ENCODE results near the gene AUP1. TPM values are rescaled to one million over a fixed set of nuclear protein-coding genes. Genes with fewer than 3 reads are reported as not detected.

AUP1 gene
- total RNA-seq, 1 experiment from 2014 or later, result 143 TPM

DNA sequence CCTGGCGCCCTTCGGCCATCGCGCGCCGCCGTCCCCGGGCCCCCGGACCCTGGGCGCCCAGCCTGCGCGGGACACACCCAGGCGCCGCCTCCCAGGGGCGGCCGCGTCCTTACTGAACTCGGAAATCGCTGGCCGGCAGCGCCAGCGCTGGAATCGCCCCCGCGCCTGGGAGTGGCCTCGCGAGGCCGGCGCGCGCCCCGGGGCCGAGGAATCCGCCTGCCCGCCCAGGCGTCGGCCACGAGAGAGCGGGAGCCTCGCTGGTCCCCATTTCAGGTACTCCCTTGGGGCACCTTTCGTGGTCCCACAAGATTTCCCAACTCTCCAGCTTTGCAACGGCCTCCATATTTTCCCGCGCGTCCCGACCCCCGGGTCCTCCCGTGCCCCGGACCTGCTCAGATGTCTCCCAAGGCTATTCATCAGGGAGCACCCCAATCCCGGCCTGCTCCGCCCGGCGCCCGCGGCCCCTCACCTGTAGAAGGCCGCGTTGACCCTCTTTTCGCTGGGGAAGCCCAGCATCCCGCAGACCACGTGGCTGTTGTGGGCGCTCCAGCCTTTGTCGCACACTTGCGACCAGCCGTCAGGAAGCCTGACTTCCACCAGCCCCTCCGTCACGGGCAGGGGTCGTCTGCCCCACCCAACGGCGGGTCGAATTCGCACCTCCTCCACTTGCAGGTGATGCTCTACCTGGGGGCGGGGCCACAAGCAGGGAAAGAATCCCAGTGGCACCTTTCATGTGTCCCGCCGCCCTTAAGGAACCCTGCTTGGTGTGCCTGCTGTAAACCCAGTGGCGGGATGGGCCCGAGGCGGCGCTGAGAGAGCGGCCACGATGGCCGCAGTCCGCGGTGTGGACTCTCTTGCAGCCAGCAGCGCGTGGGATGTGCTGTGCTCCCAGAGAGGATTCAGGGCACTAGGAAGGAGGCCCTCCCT is 19.7 kb upstream of the AUP1 start:
- H3K27me3 ChIP-seq, result no peaks in the 10 kb centered on the region
- peak overlapping the region; percentile 64 for H3K4me3 ChIP-seq
- H3K9me3 ChIP-seq, result no peaks in the 10 kb centered on the region
- DNase-seq, result peak; percentile 83
- peaks cover 13% of the 10 kb centered on the region for H3K36me3 ChIP-seq

DNA sequence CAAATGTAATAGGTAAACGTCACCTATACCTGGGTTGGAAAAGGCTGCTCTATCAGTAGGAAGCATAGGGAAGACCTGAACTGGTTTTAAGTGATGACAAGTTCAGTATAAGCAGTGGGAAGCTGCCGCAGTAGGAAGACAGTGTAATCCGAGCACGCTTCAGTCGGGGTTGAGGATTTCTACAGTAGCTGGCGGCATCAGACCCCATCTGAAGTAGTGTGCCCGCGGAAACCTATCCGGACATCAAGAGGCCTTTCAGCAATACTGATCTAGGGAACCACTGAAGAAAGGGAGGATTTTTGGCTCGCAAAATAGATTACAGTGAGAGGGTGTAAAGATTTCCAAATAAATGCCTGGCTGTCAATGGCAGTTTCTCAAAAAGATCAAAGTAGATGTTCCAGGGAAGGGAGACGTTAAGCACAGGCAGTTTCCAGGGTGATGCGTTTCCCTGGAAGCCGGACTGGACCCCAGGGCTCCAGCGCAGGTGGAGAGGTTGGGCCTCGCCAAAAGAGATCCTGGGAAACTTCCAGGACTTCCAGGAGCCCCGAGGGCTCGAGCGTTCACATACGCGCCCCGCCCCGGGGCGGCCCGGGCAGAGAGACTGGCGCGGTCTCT is 18.9 kb upstream of the AUP1 start:
- no peaks in the 10 kb centered on the region for H3K27me3 ChIP-seq
- H3K36me3 ChIP-seq, result peaks cover 13% of the 10 kb centered on the region
- peak overlapping the region; percentile 64 for H3K4me3 ChIP-seq
- no peaks in the 10 kb centered on the region for H3K9me3 ChIP-seq
- DNase-seq, result no peak

DNA sequence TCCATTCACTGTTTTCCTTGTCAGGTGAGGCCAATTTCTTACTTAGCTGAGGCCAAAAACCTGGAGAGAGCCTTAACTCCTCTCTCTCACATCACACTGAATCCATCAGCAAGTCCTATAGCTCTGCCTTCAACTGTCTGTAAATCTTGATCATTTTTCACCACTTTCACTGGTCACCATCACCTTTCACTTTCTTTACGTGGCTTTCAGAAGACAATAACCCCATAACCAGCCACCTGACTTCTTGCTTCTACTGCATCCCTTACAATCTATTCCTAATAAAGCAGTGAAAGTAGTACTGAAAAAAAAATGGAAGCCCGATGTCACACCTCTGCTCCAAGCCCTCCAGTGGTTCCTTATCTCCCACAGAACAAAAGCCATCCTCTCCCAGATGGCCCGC is 16.5 kb upstream of the AUP1 start:
- Histone ChIP-seq H3K9me3 (no peaks in the 10 kb centered on the region), H3K27me3 (no peaks in the 10 kb centered on the region), H3K36me3 (peaks cover 8% of the 10 kb centered on the region; the same call in 1 of the 2 replicates), H3K4me3 (no peak overlapping the region)
- DNase-seq, result no peak

DNA sequence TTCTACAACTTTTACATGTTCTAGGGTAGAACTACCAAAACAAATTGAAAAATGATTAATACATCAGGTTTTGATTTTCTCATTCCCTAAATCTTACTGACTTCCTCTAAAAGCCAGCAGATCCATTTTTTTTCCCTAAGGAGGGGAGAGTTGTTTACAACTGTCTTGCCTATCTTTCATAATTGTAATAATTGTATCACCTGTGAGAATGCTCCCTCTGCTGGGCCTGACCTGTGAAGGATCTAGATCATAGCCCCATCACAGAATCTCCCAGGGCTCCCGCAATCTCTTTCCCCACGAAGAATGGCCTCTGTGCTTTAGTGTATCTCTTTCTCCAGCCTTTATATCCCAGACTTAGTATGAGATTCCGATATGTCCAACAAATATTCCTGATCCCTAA is 15.1 kb upstream of the AUP1 start:
- Histone ChIP-seq H3K36me3 (peaks cover 2% of the 10 kb centered on the region; the same call in 1 of the 2 replicates), H3K27me3 (no peaks in the 10 kb centered on the region), H3K4me3 (no peak overlapping the region), H3K9me3 (no peaks in the 10 kb centered on the region)
- DNase-seq, result no peak

DNA sequence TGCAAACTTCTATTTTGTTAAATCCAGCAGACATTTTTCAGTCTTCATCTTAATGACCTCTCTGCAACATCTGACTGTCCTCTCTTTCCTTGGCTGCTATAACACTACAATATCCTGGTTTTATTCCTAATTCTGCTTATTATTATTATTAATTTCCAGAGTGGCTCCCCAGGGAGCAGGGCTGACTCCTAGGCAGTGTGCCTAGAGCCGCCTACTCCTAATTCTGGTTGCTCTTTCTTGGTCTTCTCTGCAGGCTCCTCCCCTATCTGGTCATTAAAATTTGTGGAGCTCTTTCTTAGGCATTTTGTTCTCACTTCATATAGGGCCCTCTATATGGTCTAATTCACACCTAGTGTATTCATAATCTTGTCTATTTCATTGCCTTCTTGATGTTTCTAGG is 13.5 kb upstream of the AUP1 start:
- Histone ChIP-seq H3K36me3 (no peaks in the 10 kb centered on the region), H3K4me3 (no peak overlapping the region), H3K27me3 (no peaks in the 10 kb centered on the region), H3K9me3 (no peaks in the 10 kb centered on the region)
- DNase-seq, result no peak

DNA sequence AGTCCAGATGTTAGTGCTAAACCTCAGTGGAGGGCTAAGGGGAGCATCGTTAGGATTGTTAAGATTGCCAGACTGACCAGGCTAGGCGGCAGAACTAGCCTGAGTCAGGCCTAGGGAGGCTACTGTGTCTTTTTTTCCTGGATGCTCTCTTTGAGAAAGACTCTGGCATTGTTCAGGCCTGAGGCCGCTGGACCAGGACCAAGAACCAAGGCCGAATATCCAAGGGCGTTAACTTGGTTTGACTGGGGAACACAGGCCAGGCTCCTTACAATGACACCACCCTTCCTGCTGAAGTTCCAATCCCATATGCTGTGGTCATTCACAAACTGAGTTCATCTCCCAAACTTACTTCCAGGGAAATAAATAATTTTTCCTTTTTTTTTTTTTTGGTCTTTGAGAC is 10.8 kb upstream of the AUP1 start:
- no peak for DNase-seq
- H3K27me3 ChIP-seq, result no peaks in the 10 kb centered on the region

DNA sequence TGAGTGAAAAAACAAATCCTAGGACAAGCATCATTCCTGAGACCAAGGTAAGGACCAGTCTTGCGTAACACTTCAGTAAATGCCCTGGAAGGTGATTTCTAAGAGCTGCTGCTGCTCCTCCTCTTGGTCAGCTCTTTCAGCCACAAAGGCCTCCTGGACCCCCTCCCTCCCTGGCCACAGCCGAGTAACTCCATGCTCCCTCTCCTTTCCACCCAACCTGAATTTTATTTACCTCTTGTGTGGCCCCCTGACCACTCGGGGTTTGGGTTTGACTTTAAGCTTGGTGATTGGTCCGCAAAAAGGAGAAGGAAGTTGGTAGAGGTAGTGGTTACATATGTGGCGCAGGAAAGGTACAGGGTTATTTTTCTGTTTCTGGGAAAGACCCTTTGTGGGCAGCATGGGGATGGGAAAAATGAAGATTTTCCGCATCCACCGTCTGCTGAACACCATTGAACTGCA is 9.4 kb upstream of the AUP1 start:
- no peaks in the 10 kb centered on the region for H3K27me3 ChIP-seq
- no peak for DNase-seq
- no peaks in the 10 kb centered on the region for H3K9me3 ChIP-seq
- no peak overlapping the region for H3K4me3 ChIP-seq
- peaks cover 2% of the 10 kb centered on the region; the same call in 1 of the 2 replicates for H3K36me3 ChIP-seq

More for the DNA sequence above, 10.8 kb upstream of the AUP1 start:
- Histone ChIP-seq H3K4me3 (no peak overlapping the region), H3K36me3 (no peaks in the 10 kb centered on the region), H3K9me3 (no peaks in the 10 kb centered on the region)

DNA sequence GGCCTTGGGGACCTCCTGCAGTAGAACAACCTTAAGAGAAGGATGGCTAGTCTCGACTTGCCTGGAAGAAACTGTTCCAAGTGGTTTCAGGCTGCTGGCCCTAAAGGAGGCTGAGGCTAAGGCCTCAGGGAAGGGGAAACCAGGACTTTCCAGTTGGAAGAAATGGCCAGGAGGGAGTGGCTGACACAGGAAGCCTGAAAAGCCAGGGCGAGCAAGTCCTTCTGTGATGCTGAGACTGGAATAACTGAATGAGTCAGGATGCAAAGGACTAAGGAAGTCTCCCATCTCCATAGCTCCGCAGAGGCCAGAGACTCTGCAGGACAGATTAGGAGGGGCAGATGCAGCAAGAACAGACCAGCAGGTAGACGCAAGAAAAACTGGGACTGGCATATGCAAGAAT is 7.6 kb upstream of the AUP1 start:
- peaks cover 18% of the 10 kb centered on the region for H3K36me3 ChIP-seq
- no peaks in the 10 kb centered on the region for H3K27me3 ChIP-seq
- DNase-seq, result no peak
- no peaks in the 10 kb centered on the region for H3K9me3 ChIP-seq
- H3K4me3 ChIP-seq, result no peak overlapping the region

DNA sequence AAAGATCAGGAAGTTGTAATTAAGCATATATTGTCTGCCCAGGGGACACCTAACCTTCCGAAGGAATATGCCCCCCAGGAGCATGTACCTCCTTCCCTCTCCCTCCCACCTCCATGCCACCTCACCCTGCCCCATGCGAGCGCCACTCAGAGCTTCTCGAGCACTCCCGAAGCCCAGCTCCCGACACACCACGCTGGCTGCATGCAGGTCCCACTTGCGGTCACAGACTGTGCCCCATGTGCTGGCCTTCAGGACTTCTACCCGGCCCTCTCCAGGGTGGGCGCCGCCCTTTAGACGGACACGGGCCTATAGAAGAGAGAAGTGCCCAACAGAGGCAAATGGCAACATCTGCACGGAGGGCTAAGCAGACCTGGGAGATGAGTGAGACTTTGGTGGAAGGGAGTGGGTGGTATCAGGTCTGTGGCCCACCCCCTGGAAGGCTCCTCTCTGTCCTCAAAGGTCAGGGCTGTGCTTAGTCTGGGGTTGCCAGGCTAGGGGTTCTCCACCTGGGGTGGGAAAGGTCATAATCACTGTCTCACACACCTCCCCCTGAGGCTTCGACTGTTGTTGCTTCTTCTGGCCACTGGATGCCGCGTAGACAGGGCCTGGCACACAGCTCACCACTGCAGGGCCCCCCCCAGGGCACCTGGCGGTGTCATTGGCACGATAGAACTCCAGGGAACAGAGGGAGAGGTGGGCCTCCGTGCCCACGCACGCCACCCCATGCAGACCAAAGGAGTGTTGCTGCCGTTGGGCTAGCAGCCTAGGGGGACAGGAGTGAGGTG is 6.9 kb upstream of the AUP1 start:
- no peaks in the 10 kb centered on the region for H3K27me3 ChIP-seq
- DNase-seq, result no peak
- H3K36me3 ChIP-seq, result peaks cover 24% of the 10 kb centered on the region
- H3K4me3 ChIP-seq, result no peak overlapping the region
- H3K9me3 ChIP-seq, result no peaks in the 10 kb centered on the region

DNA sequence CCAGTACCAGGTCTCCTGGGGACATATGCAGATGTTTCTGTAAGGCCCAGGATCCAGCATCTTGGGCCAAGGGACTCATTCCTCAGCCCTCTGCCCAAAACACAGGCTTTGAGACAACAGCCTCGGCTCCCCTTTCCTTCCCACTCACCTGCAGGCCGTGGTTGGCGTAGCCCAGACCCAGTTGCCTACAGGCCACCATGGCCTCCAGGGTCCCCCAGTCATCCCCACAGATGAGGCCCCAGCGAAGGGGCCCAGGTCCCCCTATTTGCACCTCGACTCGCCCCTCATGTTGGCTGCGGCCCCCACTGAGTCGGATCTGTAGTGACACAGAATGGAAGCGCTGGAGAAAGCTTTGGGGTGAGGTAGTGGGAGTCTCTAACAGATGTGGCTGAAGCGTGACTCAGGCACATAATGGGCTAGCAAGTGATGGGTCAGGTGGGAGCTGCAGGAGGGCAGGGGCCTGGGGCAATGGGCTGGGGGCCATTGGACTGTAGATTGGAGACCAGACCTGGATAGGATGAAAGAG is 6.0 kb upstream of the AUP1 start:
- Histone ChIP-seq H3K27me3 (no peaks in the 10 kb centered on the region), H3K4me3 (no peak overlapping the region), H3K36me3 (peaks cover 31% of the 10 kb centered on the region), H3K9me3 (no peaks in the 10 kb centered on the region)
- DNase-seq, result no peak

DNA sequence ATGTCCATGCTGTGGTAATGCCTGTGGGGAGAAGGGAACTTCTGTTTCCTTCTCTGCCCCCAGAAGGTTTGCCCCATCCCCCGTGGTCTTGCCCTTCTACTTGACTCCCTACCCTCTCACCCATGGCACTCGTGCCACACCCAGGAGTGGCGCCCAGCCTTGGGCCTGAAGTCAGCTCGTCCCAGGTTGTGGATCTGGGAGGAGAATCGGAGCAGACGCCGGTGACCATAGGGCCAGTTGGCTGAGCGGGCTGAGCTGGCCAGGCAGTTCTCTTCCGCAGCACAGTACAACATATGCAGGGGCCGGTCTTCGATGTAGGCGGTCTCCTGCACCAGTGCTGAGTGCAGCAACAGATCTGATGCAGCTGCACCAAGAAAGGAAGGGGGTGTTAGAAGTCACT is 4.9 kb upstream of the AUP1 start:
- DNase-seq, result no peak
- H3K9me3 ChIP-seq, result no peaks in the 10 kb centered on the region
- H3K4me3 ChIP-seq, result no peak overlapping the region
- H3K27me3 ChIP-seq, result no peaks in the 10 kb centered on the region
- H3K36me3 ChIP-seq, result peaks cover 32% of the 10 kb centered on the region

DNA sequence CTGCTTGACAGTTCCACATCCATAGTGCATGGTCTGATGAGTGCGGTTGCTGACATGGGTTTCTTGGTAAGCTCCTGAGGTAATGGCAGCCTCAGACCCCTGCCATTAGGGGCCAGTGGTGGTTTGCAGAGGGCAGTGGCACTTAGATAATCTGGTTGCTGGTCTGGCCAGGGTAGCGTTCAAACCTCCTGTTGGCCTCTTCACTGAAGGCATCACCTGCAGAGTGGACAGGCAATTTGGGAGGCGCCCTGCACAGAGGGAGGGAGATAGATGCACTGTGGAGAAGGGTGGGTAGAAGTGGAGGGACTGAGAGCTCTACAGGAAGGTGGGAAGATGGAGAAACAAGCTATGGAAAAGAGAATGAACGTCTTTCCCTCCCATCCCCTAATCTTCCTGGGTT is 4.0 kb upstream of the AUP1 start:
- no peak for DNase-seq
- Histone ChIP-seq H3K4me3 (no peak overlapping the region), H3K36me3 (peaks cover 39% of the 10 kb centered on the region), H3K9me3 (no peaks in the 10 kb centered on the region), H3K27me3 (no peaks in the 10 kb centered on the region)

DNA sequence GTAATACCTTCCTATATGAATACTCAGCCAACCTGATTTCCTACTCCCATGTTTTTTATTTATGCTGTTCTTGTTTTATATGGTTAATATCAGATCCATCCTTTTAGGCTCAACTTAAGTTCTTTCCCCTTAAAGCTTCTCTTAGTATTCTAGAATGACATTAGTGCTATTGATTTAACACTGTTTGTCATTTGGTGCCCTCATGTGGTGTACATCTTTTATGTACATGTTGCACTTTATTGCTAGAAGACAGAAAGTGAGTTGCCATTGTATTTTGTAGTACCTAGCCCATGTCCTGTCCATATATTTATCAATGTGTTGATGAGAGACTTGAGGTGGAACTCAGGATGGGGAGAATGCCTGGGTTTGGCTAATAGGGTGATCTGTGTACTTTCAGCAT is 2.7 kb upstream of the AUP1 start:
- Histone ChIP-seq H3K27me3 (no peaks in the 10 kb centered on the region), H3K4me3 (no peak overlapping the region), H3K9me3 (no peaks in the 10 kb centered on the region), H3K36me3 (peaks cover 51% of the 10 kb centered on the region)
- DNase-seq, result no peak

DNA sequence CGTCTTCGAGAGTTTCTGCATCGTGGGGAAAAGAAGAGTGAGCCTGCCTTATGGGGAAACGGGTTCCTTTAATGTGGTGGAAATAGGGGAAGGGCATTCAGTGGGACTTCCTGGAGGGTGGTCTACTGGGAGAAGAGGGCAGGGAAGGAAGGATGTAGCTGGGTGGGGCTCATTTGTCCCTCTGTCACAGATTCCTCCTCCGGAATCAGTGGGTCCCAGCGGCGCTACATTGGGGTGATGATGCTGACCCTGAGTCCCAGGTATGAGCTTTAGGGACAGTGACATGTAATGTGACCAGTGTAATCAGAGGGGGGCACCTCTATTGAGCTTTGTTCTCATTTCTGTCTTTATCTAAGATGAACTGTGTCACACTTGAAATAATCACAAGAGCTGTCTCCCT is 2.2 kb upstream of the AUP1 start:
- no peaks in the 10 kb centered on the region for H3K27me3 ChIP-seq
- H3K4me3 ChIP-seq, result no peak overlapping the region
- H3K9me3 ChIP-seq, result peaks cover 4% of the 10 kb centered on the region; the same call in 1 of the 2 replicates
- H3K36me3 ChIP-seq, result peaks cover 57% of the 10 kb centered on the region
- no peak for DNase-seq

DNA sequence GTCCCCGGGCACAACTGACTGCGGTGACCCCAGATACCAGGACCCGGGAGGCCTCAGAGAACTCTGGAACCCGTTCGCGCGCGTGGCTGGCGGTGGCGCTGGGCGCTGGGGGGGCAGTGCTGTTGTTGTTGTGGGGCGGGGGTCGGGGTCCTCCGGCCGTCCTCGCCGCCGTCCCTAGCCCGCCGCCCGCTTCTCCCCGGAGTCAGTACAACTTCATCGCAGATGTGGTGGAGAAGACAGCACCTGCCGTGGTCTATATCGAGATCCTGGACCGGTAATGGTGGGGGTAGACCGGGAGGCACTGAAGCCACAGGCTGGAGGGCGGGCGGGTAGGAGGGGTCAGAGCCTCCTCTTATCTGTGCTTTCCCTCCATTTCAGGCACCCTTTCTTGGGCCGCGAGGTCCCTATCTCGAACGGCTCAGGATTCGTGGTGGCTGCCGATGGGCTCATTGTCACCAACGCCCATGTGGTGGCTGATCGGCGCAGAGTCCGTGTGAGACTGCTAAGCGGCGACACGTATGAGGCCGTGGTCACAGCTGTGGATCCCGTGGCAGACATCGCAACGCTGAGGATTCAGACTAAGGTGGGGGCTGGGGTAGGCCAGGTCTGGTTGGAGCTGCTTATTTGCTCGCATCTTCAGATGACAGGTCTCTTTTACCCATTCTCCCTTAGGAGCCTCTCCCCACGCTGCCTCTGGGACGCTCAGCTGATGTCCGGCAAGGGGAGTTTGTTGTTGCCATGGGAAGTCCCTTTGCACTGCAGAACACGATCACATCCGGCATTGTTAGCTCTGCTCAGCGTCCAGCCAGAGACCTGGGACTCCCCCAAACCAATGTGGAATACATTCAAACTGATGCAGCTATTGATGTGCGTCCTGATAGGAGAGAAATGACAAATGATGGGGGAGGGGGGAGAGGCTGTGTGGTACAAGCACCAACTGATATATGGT is 1.0 kb upstream of the AUP1 start:
- DNase-seq, result peak; percentile 35
- Histone ChIP-seq H3K4me3 (peak overlapping the region; percentile 99), H3K36me3 (peaks cover 67% of the 10 kb centered on the region), H3K9me3 (peaks cover 4% of the 10 kb centered on the region; the same call in 1 of the 2 replicates), H3K27me3 (no peaks in the 10 kb centered on the region)

Measured in MG63 (cell line).